HG03135 (cell line): ENCODE data around the gene TMEM151A.
A peak's percentile ranks its signal among the peaks of the same experiment; 100 is the strongest.

Experiments
- ATAC-seq: cut with Tn5 transposase; IDR thresholded peaks from one replicate; pipeline ENCODE4 v1.9.1; 2021; ENCODE audit warnings: mild to moderate bottlenecking, moderate library complexity; ENCODE audit not compliant: unreplicated experiment

Gene TMEM151A

DNA sequence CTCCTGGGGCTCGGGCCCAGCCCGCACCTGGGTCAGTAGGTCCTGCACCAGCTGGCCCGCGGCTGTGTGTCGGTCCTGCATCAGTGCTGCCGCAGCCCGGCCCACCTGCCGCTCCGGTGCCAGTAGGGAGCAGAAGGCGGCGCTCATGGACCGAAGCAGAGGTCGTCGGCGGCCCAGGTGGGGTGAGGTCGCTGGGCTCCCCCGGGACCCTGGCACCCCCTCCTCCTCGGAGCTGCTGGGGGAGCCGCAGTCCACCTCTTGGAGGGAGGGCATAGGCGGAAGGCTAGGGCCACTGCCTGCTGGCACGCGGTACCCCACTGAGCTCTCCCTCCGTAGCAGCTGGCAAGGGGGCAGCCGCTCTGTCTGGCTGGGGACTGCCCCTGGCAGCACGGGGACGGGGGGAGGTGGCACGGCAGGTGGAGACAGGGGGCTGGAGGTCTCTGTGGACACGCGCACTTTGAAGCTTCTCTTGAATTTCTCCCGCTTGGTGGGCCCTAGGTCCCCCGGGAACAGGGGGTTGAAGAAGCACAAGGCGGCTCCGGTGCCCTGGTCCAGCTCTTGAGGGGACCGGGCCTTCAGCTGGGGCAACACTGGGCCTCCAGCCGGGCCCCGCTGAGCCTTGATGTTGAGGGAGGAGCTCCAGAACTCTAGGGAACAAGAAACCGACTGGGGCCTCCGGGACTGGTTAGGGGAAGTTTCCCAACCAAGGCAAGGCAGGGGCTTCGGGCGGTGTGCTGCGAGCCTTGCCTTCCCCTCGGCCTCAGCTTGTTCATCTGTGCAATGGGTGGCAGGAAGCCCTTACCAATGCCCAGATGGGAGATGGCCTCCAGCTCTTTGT is 43.1 kb downstream of the TMEM151A start:
- ATAC-seq: no peak

DNA sequence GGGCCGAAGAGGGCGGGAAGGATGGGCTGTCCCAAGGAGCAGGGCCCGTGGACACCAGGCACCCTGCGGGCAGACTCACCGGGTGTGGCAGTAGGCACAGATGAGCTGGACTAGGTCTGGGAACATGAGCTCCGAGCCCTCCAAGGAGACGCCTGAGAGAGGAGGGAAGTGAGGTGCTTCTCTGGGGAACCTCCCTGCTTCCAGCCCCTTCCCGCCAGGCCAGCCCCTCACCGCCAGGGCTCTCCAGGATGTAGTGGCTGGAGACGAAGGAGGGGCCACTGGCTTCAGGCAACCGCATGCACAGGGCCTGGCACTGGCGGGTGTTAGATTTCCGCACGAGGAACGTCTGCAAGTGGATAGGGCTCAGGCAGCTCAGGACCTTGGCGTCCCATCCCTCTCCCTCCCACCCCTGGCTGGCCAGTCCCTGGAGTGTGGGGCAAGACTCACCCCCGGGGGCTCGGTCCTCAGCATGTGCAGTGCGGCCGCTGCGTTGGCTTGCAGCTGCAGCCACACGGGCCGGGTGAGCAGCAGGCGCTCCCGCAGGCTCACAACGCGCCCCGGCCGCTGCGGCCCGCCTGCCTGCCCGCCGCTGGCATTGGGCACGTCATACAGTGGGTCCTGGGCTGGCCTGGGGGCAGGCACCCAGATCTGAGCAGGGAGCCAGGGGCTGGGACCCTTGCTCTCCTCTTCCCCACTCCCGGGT is 44.0 kb downstream of the TMEM151A start:
- no peak for ATAC-seq

DNA sequence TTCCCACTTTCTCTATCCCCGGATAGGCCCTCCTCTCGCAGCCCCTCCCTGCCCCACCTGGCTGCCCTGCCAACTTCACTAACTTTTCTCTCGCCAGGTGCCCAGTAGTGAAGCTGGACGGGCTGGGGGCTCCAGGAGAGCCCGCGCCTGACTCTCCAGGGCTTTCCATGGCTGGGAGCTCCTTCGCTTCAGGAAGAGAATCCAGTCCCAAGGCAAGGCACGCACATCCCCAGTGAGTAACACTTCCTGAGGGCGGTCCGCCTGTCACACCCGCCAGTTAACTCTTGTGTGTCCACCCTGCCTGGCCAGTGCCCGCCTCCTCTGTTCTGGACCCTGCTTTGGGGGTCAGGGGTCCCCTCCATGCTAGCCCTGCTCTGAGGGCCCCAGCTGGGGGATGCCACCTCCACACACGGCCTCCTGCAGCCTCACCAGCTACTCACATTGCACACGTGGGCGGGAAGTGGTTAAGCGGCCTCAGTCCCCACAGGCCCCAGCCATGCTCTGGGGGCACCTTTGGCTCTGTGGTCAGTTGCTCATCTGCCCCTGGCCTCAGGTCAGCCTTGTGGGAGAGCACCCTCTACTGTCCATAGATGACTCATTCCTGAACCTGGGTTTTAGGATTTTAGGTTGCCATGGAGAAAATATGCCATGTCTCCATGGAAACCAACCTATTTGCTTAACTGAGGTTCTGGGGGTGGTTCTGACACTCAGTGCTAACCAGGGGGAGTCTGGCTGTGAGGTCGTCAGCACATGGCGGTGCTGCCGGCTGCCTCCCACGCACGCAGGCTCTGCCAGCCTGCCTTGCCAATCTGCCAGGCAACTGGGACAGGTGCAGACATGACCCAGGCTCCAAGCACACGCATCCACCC is 44.8 kb downstream of the TMEM151A start, which contains the start of gene RIN1:
Gene RIN1, minus strand, starts transcription at position 201 of the 869 bp plus-strand sequence. Its CDS starts 32 bp downstream, at position 169.
- ATAC-seq: peak; percentile 59

DNA sequence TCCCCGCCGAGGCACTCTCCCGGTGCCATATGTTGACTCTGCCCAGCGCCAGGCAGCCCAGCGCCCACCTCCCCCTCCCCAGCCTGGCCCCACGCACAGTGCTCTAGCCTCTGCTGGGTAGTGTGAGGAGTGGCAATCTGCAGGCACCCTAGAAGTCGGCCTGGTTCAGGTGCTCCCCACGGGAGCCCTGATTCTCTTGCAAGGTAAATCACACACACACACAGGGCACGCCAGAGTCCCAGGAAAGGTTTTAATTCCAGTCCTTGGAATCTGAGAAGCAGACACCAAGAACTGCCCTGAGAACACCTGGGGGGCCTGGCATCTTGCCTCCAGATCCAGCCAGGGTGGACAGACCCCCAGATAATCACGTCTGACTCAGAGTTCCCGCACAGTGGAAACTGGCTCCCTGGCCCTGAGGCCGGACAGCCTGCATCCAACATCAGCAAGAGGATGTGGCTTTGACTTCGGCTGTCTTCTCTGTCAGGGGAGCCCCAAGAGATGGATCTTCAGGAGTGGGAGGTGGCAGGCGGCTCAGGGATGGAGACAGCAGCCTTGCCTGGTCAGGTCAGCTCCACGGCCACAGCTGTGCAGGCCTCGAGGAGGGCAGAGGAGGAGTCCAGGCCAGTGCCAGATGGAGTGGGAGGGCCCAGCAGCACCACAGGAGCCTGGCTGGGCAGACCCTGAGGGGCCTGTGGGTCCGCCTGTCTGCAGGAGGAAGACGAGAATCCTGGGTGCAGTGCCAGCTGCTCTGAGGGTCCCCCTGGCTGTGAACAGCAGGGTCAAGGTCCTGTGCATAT is 45.6 kb downstream of the TMEM151A start:
- no peak for ATAC-seq

DNA sequence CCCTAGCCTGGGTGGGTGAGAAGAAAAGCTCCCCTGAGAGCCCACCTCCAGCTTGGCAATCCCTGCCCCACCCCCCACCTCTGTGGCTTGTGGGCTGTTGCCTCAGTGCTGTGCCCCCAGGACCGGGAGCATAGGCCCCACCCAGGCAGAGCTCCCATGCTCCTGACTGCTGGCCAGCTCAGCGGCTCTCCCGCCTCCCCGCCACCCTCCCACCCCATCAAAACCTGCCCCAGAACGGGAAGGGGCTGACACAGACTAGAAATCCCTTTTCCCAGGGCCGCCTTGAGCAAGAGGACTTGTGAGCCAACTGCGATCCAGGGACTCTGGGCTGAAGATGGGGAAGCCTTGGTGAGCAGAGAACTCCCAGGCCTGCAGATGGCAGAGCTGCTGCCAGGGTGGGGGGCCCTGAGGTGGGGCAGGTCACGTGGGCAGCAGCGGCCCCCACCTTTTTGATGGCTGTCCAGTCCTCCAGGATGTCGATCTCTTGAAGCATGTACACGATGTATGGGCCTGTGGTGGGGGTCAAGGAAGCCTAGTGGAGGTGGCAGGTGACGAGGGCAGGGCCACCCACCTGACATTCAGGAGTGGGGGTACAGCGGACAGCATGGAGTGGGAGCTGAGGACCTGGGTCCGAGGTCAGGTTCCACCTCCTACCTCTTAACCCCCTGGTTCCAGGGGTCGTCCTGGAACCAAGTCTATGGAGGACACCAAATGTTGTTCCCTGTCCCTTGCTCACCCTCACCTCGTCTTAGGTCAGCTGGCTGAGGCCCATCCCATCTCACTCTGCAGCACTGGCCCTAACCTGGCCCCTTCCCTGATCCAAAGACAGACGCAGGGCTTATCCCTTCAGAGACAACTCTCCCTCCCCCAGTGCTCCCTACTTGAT is 46.8 kb downstream of the TMEM151A start:
- ATAC-seq: no peak

DNA sequence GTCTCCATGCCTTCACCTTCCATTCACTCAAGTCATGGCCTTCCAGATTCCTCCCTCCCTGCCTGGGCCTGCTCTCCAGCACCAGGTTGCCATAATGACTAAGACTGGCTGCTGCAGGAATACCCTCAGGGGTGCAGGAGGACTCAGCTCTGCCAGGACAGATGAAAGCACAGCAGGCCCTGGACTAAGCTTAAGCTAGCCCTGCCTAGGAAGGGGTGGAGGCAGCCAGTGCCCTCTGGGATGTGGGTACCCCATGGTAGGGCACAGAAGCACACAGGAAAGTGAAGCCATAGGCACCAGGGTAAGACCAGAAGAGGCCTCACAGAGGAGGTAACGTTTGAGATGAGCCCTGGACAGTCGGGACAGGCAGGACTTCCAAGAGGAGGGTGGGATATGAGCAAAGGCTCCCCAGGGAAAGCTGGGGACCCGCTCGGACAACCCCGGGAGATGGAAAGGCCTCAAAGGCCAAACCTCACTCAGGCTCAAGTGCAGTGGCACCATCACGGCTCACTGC is 47.5 kb downstream of the TMEM151A start:
- no peak for ATAC-seq

DNA sequence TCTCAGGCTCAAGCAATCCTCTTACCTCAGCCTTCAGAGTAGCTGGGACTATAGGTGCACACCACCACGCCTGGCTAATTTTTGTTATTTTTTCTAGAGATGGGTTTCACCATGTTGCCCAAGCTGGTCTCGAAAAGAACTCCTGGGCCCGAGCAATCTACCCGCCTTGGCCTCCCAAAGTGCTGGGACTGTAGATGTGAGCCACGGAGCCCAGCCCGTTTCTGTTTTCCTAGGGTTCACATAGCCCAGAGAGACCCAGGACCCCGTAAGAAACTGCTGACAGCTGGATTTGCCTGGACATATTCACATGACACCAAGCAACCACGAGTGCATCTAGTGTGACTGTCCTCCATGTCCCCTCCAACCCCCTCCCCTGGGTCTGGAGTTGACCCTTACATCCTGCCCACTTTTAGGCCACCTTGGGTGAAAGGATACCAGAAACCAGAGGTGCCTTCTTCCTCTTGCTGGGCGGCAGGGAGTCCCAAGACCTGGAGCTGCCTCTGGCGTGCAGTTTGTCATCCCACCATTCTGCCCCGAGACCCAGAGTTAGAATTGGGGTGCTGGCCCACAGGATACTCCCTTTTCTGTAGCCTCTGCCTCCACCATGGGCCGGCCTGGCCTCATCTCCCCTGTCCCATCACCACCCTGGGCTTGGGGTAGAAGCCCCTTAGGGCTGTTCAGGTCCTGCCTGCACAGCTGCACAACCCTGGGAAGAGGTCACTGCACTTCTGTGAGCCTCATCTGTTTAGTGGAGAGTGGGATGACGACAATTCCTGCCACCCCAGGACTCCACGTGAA is 48.2 kb downstream of the TMEM151A start:
- ATAC-seq: no peak

DNA sequence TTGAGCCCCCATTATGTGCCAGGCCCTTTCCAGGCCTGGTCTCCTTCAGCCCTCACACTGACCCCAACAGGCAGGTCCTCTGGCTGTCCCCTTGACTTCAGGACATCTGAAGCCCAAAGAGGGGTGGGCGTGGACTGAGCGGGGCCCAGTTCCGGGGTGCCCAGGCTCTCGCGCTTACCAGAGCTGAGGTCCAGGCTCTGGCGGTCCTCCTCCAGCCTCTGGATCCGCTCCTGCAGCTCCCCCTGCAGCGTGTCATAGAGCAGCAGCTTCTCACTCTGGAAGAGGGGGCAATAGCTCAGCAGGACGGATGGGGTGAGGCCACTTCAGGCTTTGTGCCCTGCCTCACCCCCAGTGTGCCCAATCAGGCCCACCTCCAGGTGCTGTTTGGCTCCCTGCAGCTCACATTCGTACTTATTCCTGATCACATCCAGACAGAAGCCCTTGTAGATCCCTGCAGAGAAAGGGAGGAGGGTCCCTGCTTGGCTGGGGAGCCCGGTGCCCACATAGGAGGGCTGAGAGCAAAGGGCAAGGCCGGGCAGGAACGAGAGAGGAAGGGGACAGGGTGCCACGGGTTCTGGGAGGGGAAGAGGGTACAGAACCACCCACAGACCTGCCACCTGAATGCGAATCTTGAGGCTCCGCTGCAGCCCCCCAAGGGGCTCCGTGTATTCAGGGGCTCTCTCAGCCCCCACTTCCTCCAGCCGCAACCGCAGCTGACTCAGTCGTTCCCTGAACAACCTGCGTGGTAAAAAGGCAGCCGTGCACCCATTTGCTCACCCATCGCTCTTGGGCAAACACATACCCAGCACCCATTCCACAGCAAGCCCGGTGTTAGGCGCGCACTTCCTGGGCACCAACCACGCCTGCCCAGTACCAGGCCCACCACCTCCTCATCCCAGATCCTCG is 49.2 kb downstream of the TMEM151A start:
- ATAC-seq: no peak

DNA sequence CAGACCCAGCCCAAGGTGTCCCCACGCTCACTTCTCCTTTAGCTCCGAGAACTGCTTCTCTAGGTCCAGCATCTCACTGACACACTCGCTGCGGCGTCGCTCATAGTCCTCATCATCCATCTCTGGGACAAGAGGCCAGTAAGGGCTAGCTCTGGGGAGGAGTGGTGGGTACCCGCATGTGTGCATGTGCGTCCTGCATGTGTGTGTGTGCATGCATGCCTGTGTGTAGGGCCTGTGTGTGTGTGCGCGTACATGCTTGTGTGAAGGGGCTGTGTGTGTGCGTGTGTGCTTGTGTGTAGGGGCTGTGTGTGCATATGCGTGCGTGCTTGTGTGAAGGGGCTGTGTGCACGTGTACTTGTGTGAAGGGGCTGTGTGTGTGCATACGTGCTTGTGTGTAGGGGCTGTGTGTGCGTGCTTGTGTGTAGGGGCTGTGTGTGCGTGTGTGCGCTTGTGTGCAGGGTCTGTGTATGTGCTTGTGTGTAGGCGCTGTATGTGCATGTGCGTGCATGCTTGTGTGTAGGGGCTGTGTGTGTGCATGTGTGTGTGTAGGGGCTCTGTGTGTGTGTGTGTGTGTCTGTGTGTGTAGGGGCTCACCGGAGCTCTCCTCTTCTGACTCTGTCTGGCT is 49.9 kb downstream of the TMEM151A start:
- no peak for ATAC-seq

DNA sequence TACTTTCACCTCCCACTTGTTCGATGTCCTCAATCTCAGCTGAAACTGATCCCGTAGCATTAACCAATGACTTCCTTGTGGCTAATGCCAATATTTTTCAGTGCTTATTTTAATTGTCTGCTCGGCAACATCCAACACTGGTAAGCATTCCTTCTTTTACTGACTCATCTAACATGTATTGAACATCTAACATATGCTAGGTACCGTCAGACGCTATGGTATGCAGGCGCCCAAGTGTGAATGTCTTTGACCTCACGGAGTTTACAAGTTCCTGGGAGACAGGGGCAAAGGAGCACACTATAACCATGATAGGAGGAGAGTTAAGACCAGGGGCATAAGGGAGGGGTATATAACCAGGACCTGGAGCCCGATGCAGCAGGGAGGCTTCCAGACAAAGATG is 51.5 kb downstream of the TMEM151A start:
- ATAC-seq: no peak

DNA sequence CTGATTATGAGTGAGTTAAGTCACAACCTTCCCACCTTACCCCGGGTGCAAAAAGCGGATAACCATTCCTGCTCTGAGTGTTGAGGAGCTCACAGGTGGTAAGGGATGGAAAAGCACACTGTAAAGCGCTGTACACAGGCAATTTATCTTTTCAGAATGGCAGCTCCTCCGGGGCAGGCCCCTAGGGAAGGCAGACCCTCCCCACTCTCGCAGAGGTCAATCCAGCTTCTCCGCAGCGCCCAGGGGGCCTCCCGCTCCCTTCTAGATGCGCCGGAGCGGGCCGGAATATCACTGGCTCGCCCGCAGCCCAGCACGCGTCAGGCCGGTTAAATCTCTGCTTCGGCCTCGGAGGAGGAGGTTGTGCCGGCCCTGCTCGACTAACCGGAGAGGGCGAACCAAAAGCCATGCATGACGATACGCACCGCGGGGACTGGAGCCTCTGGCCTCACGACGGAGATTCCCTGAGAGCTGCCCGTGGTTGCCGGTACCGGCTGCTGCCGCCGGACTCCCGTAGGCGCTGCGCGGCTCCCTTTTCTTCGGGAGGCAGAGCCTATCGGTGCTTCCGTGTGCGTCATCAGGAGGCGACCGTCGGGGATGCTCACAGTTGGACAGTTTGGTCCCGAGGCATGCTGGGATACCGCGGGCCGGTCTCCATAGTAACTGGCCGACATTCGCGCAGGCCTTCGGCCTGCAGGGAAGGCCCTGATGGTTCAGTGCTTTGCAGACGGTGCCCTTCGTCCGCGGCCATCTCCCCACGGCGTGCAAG is 53.0 kb downstream of the TMEM151A start, which contains the start of gene BRMS1:
Gene BRMS1, minus strand, starts transcription at position 555 of the 766 bp plus-strand sequence. CDS start 2,870 bp downstream, outside the sequence.
- peak; percentile 68 for ATAC-seq

DNA sequence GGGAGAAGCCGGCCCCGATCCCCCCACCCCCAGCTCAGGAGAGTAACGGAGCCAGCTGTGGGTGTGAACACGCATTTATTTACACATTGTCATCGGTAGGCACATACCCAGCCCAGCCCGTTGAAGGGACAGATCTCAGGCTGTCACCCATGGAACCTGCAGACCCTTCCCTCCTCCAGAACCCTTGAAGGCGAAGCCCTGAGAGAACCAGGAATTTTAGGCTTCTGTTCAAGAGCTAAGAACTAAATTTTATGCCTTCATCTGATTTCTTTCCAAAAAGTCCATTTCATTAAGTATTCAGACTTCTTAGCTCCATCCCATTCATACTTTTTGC is 53.6 kb downstream of the TMEM151A start:
- ATAC-seq: peak; percentile 3
